Endothelial cell of umbilical vein (primary cell): Measurements from ENCODE around the gene SLC36A3. TPM values are rescaled to one million over a fixed set of nuclear protein-coding genes. Genes with fewer than 3 reads are reported as not detected.

Source experiments
- BruUV-seq: library from RNA; stranded (reverse); fragments of 400-500 nt; replicated peaks from 2 replicates; lab custom pipeline; 2021; lab: Mats Ljungman, UMichigan
- CTCF ChIA-PET: fragments of 300-600, 350-600 bp; sonication (Branson Sonifier 250); formaldehyde crosslinking; loops from one replicate; lab custom pipeline; 2021; ENCODE audit warnings: antibody characterized with exemption, inconsistent platforms; lab: Charles Lee
- POLR2A ChIA-PET: fragments of 300-600, 350-600 bp; sonication (Branson Sonifier 250); formaldehyde crosslinking; loops from one replicate; lab custom pipeline; 2021; ENCODE audit warnings: antibody characterized with exemption, inconsistent platforms; lab: Charles Lee
- DNase-seq: peaks from one replicate; pipeline ENCODE4 v3.0.0-alpha.2; 2011; ENCODE audit warnings: low read depth, low spot score
- FAIRE-seq: peaks from 2 replicates; lab custom pipeline; 2011; peaks lifted over from hg19 to GRCh38; lab: Jason Lieb, UNC
- H2AFZ ChIP-seq: 2 replicates; pipeline ENCODE4 v1.6.0; 2012; ENCODE audit warnings: low read depth, low read length, control low read depth, inconsistent platforms
- H3K27ac ChIP-seq: 2 replicates; pipeline ENCODE4 v1.5.1; 2011; ENCODE audit warnings: low read depth, mild to moderate bottlenecking, control low read depth, low read length, moderate library complexity; ENCODE audit not compliant: insufficient read depth
- H3K27me3 ChIP-seq, 2 experiments: 2 replicates each; pipeline versions ENCODE4 v1.6.0 to v1.6.1; 2011; ENCODE audit warnings: low read length in 2 of 2, mixed read lengths in 1 of 2; ENCODE audit not compliant: control insufficient read depth in 2 of 2, insufficient read depth in 2 of 2
- H3K36me3 ChIP-seq, 2 experiments: 2 replicates in 1 of 2; 3 replicates in 1 of 2; pipeline ENCODE4 v1.5.1; 2011; ENCODE audit warnings: low read length in 2 of 2, mild to moderate bottlenecking in 1 of 2, moderate library complexity in 1 of 2; ENCODE audit not compliant: control insufficient read depth in 2 of 2, insufficient read depth in 2 of 2; ENCODE audit errors: extremely low read depth in 1 of 2
- H3K4me1 ChIP-seq: 3 replicates; pipeline ENCODE4 v1.5.1; 2011; ENCODE audit warnings: mild to moderate bottlenecking, low read length; ENCODE audit not compliant: control insufficient read depth, insufficient read depth; ENCODE audit errors: extremely low read depth
- H3K4me2 ChIP-seq: 2 replicates; pipeline ENCODE4 v1.6.1; 2011; ENCODE audit warnings: low read length, control low read depth, mixed read lengths; ENCODE audit not compliant: insufficient read depth
- H3K4me3 ChIP-seq, 3 experiments: fragments of 200-600 bp in 1 of 3; sonication (generic), shearing (Covaris generic) in 1 of 3; replicated peaks in 1 of 3; 2 replicates each; pipeline ENCODE4 v1.5.1; 2011 to 2016; ENCODE audit warnings: control low read depth in 3 of 3, low read length in 3 of 3, mild to moderate bottlenecking in 2 of 3, inconsistent platforms in 1 of 3, low read depth in 1 of 3, moderate library complexity in 1 of 3; ENCODE audit not compliant: insufficient read depth in 1 of 3
- H3K79me2 ChIP-seq: 2 replicates; pipeline ENCODE4 v1.6.0; 2012; ENCODE audit warnings: low read length, inconsistent platforms; ENCODE audit not compliant: control insufficient read depth, insufficient read depth
- H3K9ac ChIP-seq: replicated peaks from 2 replicates; pipeline ENCODE3; 2011; ENCODE audit warnings: low read length, control low read depth; ENCODE audit not compliant: insufficient read depth; ENCODE audit errors: extremely low read depth
- H3K9me1 ChIP-seq: replicated peaks from 3 replicates; pipeline ENCODE4 v1.6.0; 2011; ENCODE audit warnings: mild to moderate bottlenecking, low read length; ENCODE audit not compliant: control insufficient read depth, insufficient read depth; ENCODE audit errors: extremely low read depth
- H3K9me3 ChIP-seq: replicated peaks from 2 replicates; pipeline ENCODE4 v1.5.1; 2012; ENCODE audit warnings: low read length, inconsistent platforms; ENCODE audit not compliant: control insufficient read depth, insufficient read depth
- H4K20me1 ChIP-seq: replicated peaks from 2 replicates; pipeline ENCODE3; 2011; ENCODE audit warnings: mild to moderate bottlenecking, low read length; ENCODE audit not compliant: control insufficient read depth, insufficient read depth; ENCODE audit errors: extremely low read depth
- EZH2 ChIP-seq: IDR thresholded peaks from 2 replicates; pipeline ENCODE4 v1.6.1; 2012; ENCODE audit warnings: borderline replicate concordance, low read depth, mild to moderate bottlenecking, moderate library complexity, low read length, inconsistent platforms; ENCODE audit not compliant: severe bottlenecking
- FOS ChIP-seq: IDR thresholded peaks from 2 replicates; pipeline ENCODE4 v1.6.1; 2011; ENCODE audit warnings: mild to moderate bottlenecking, low read length, moderate library complexity, borderline replicate concordance; ENCODE audit not compliant: insufficient read depth
- JUN ChIP-seq: IDR thresholded peaks from 2 replicates; pipeline ENCODE4 v1.6.1; 2011; ENCODE audit warnings: borderline replicate concordance, low read depth; ENCODE audit not compliant: insufficient read length, insufficient read depth
- MYC ChIP-seq: IDR thresholded peaks from one replicate; pipeline ENCODE4 v1.6.1; 2011; ENCODE audit warnings: mild to moderate bottlenecking, low read depth, low read length
- POLR2A ChIP-seq: IDR thresholded peaks from 2 replicates; pipeline ENCODE4 v1.6.1; 2012; ENCODE audit warnings: low read depth, mild to moderate bottlenecking, control low read depth, low read length
- POLR2AphosphoS5 ChIP-seq: IDR thresholded peaks from 2 replicates; pipeline ENCODE4 v1.6.1; 2012; ENCODE audit warnings: low read depth, mild to moderate bottlenecking, control low read depth, low read length, moderate library complexity; ENCODE audit not compliant: insufficient read depth
- dilution Hi-C: fragments of 300-500 bp; cut with MboI; formaldehyde crosslinking; loops from one replicate; pipeline ENCODE4 v1.15.0; 2019; ENCODE audit warnings: low sequenced_read_pairs; ENCODE audit not compliant: extremely low pct_ligation_motif_present
- intact Hi-C: fragments of 100-400 bp; cut with micrococcal nuclease; formaldehyde crosslinking; loops from one replicate; pipeline ENCODE4 v1.10.0; 2022
- polyA plus RNA-seq, 4 experiments: library from polyadenylated mRNA; depleted of rRNA in 3 of 4; stranded (reverse) in 3 of 4; unstranded in 1 of 4; fragments of >200 nt; gene quantifications; 2 replicates each; pipeline versions ENCODE4 v1.2.1 to v1.2.3, GENCODE V29; 2011 to 2012; ENCODE audit warnings: missing spikeins in 1 of 4
- total RNA-seq: library from RNA; stranded (reverse); gene quantifications from 2 replicates; pipeline ENCODE4 v1.2.3, GENCODE V29; 2021
- TF ChIP-seq, protein P1 (sequence below): IDR thresholded peaks from 2 replicates; pipeline ENCODE4 v1.6.1; 2011; ENCODE audit not compliant: insufficient read depth, insufficient read length

The SLC36A3 gene
- total and polyA plus RNA-seq, 2 donors (not counting 3 experiments of a cell fraction or from before 2014, with no cell fraction given) = not detected

DNA sequence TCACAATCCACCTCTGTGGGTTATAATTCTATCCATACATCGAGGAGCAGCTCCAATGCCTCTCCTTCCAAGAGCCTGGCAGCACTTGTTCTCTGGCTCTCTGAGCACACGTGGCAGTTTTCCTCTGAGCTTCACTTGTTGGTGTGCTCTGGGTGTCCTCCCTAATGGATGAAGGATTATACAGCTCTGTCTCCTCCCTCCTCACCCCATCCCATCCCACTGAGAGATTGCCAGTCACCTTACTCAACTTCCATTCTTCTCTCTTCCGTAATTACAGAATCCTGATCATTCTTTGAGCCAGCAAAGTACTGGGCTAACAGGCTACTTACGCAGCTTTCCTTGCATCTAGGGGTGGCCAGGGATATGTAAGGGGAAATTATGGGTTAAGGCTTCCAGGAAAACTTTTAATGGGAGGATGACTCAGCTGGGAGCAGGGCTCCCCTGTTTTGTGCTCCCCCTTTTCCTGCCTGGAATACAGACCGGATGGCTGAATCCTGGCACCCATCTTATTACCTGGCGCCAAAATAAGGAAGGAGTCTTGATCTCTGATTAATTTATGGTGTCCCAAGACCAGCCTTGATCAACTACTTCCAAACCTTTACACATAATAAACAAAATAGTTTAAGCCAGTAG is 73.4 kb downstream of the SLC36A3 start:
- FAIRE-seq = no peak
- H3K36me3 ChIP-seq = no peaks in the 10 kb centered on the region
- ChIA-PET CTCF (interaction anchor here (0.8 to 3.2 kb wide), 9 partner anchors 9 to 228 kb away, joined by 3 to 30 read pairs (median 4); no protein-coding TSS in a partner anchor), POLR2A (no interaction called here)
- TF ChIP-seq EZH2 (no peak), POLR2A (no peak), FOS (no peak), JUN (no peak)
- TF ChIP-seq, protein P1, sequence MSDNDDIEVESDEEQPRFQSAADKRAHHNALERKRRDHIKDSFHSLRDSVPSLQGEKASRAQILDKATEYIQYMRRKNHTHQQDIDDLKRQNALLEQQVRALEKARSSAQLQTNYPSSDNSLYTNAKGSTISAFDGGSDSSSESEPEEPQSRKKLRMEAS = no peak
- BruUV-seq = no TSS peak
- no peaks in the 10 kb centered on the region for H3K9me1 ChIP-seq
- H3K4me1 ChIP-seq = no peaks in the 10 kb centered on the region
- no peak overlapping the region for H3K4me2 ChIP-seq
- H3K4me3 ChIP-seq = no peak overlapping the region
- no peak overlapping the region for H2AFZ ChIP-seq
- dilution Hi-C loops = no loop called here
- intact Hi-C loops = no loop called here
- peak; percentile 14 for DNase-seq
- H3K79me2 ChIP-seq = no peaks in the 10 kb centered on the region
- H4K20me1 ChIP-seq = no peaks in the 10 kb centered on the region
- peaks cover 3 to 5% of the 10 kb centered on the region in 2 experiments for H3K27me3 ChIP-seq
- no peaks in the 10 kb centered on the region for H3K9me3 ChIP-seq
- H3K27ac ChIP-seq = no peak overlapping the region
- H3K9ac ChIP-seq = no peak overlapping the region

DNA sequence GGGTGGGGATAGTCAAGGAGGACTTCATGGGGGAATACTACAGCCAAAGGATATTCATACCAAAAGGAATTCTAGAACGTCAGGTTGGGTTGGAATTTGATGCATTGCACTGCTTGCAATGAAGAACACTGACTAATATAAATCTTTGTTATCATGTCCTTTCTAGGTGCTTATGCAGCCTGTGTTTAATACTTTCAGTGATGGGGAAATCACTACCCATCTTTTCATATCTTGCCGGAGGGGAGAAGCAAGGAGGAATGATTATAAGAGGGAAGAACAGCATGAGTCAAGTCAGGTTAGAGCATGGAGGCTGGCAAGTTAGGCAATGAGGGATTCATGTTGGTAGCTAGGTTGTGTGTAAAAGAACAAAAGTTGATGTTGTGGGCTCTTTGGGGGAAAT is 74.6 kb downstream of the SLC36A3 start:
- intact Hi-C loops = no loop called here
- Histone ChIP-seq H3K4me3 (no peak overlapping the region), H3K79me2 (no peaks in the 10 kb centered on the region), H3K36me3 (no peaks in the 10 kb centered on the region), H3K27me3 (peaks cover 3 to 5% of the 10 kb centered on the region in 2 experiments), H4K20me1 (no peaks in the 10 kb centered on the region), H3K27ac (no peak overlapping the region), H3K9me1 (no peaks in the 10 kb centered on the region), H3K9me3 (no peaks in the 10 kb centered on the region), H2AFZ (no peak overlapping the region), H3K9ac (no peak overlapping the region), H3K4me2 (no peak overlapping the region), H3K4me1 (no peaks in the 10 kb centered on the region)
- no peak for TF ChIP-seq POLR2AphosphoS5
- TF ChIP-seq MYC = no peak
- TF ChIP-seq FOS = no peak
- FAIRE-seq = no peak
- POLR2A ChIA-PET = no interaction called here
- no TSS peak for BruUV-seq
- no peak for DNase-seq
- dilution Hi-C loops = no loop called here
- CTCF ChIA-PET = interaction anchor here (1.2 to 3.2 kb wide), 6 partner anchors 10 to 227 kb away, joined by 3 to 30 read pairs (median 4); no protein-coding TSS in a partner anchor
